ENCODE data around the gene NSRP1.

NSRP1 gene

DNA sequence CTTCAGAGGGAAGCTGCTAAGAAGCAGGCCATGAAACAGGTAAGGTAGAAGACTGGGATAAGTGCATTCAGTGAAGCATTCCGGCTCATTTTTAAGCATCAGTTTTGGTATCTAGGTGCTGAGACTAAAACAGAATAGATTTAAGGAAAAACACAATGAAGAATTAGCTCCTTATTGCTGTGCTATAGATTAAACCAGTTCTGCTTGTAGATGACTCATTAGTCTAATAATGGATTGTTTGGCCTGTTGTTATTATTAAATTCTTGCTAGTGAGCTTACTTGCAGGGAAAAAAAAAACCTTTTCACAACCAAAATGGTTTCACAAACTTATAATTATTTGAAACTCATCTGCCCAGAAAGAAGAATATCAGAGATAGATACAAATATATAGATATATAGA, 55.9 kb downstream of the NSRP1 start:
- Histone ChIP-seq H3K4me2 (ENCODE audit: low read depth, low read length, poor library complexity, severe bottlenecking) (no peak overlapping the region), H4K20me1 (ENCODE audit: insufficient read depth, low read length, poor library complexity, severe bottlenecking) (no peaks in the 10 kb centered on the region), H3K79me2 (ENCODE audit: insufficient read depth, low read length) (no peaks in the 10 kb centered on the region), H2AFZ (ENCODE audit: low read length) (no peak overlapping the region), H3K9ac (ENCODE audit: low read depth, low read length, poor library complexity, severe bottlenecking) (no peak overlapping the region), H3K9me2 (replicated peaks; ENCODE audit: low read depth, low read length) (no peaks in the 10 kb centered on the region), H3K36me3 (ENCODE audit: insufficient read depth, low read length) (peaks cover 17% of the 10 kb centered on the region; the same call in 1 of the 2 replicates), H3K4me3 (ENCODE audit: low read length, poor library complexity, severe bottlenecking) (no peak overlapping the region), H3K9me3 (ENCODE audit: insufficient read depth, low read depth, low read length) (no peaks in the 10 kb centered on the region), H3K4me1 (ENCODE audit: insufficient read depth, low read length, poor library complexity, severe bottlenecking) (no peaks in the 10 kb centered on the region), H3K27me3 (ENCODE audit: insufficient read depth, low read length, poor library complexity, severe bottlenecking) (no peaks in the 10 kb centered on the region), H3F3A (ENCODE audit: low read depth) (no peaks in the 10 kb centered on the region)
- TF ChIP-seq CTCF (conservative IDR thresholded peaks at IDR 0.05; ENCODE audit: low read length) (no peak), EZH2phosphoT487 (IDR thresholded peaks at IDR 0.05; ENCODE audit: borderline replicate concordance) (no peak)

DNA sequence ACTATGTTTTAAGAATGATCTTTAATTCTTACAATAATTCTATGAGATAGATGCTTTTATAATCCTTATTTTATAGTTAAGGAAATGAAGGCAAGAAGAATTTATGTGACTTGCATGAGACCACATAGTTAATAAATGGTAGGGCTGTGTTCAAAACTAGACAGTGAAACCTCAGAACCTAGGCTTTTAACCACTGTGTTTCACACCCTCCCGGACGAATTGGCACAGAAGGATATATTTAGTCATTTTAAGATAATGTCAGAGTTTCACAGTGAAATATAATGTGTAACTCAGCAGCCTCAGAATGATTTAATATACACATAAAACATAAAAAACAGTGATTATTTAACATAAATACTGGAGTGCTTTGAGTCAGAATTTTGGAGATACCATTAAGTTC, 57.0 kb downstream of the NSRP1 start:
- Histone ChIP-seq H3K9me2 (replicated peaks; ENCODE audit: low read depth, low read length) (no peaks in the 10 kb centered on the region), H3K36me3 (ENCODE audit: insufficient read depth, low read length) (peaks cover 25% of the 10 kb centered on the region; the same call in 1 of the 2 replicates), H3K9ac (ENCODE audit: low read depth, low read length, poor library complexity, severe bottlenecking) (no peak overlapping the region), H3K27me3 (ENCODE audit: insufficient read depth, low read length, poor library complexity, severe bottlenecking) (no peaks in the 10 kb centered on the region), H4K20me1 (ENCODE audit: insufficient read depth, low read length, poor library complexity, severe bottlenecking) (no peaks in the 10 kb centered on the region), H3F3A (ENCODE audit: low read depth) (no peaks in the 10 kb centered on the region), H3K4me3 (ENCODE audit: low read length, poor library complexity, severe bottlenecking) (no peak overlapping the region), H2AFZ (ENCODE audit: low read length) (no peak overlapping the region), H3K79me2 (ENCODE audit: insufficient read depth, low read length) (no peaks in the 10 kb centered on the region), H3K4me1 (ENCODE audit: insufficient read depth, low read length, poor library complexity, severe bottlenecking) (no peaks in the 10 kb centered on the region), H3K9me3 (ENCODE audit: insufficient read depth, low read depth, low read length) (no peaks in the 10 kb centered on the region), H3K4me2 (ENCODE audit: low read depth, low read length, poor library complexity, severe bottlenecking) (no peak overlapping the region)
- TF ChIP-seq EZH2phosphoT487 (IDR thresholded peaks at IDR 0.05; ENCODE audit: borderline replicate concordance), result no peak
- TF ChIP-seq CTCF (conservative IDR thresholded peaks at IDR 0.05; ENCODE audit: low read length), result no peak

DNA sequence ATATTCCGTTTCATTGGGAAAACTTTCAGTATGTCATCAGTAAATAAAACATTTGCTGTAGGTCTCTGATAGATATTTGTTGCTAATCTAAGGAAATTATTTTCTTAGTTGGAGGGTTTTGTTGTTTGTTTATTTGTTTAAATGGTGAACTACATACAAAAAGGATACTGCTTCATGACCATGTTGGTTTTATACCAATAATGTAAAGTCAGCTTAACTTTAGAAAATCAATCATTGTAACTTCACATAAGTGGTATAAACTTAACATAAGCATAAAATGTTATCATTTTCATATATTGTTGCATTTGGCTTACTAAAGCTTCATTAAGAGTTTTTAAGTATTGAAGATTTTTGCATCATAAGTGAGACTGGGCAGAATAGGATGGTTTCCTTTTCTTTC, 57.9 kb downstream of the NSRP1 start:
- Histone ChIP-seq H3K4me1 (ENCODE audit: insufficient read depth, low read length, poor library complexity, severe bottlenecking) (no peaks in the 10 kb centered on the region), H3K36me3 (ENCODE audit: insufficient read depth, low read length) (peaks cover 31% of the 10 kb centered on the region; the same call in 1 of the 2 replicates), H3K27me3 (ENCODE audit: insufficient read depth, low read length, poor library complexity, severe bottlenecking) (no peaks in the 10 kb centered on the region), H4K20me1 (ENCODE audit: insufficient read depth, low read length, poor library complexity, severe bottlenecking) (no peaks in the 10 kb centered on the region), H3K9me2 (replicated peaks; ENCODE audit: low read depth, low read length) (no peaks in the 10 kb centered on the region), H3K4me3 (ENCODE audit: low read length, poor library complexity, severe bottlenecking) (no peak overlapping the region), H3K4me2 (ENCODE audit: low read depth, low read length, poor library complexity, severe bottlenecking) (no peak overlapping the region), H2AFZ (ENCODE audit: low read length) (no peak overlapping the region), H3K9me3 (ENCODE audit: insufficient read depth, low read depth, low read length) (no peaks in the 10 kb centered on the region), H3K79me2 (ENCODE audit: insufficient read depth, low read length) (no peaks in the 10 kb centered on the region), H3K9ac (ENCODE audit: low read depth, low read length, poor library complexity, severe bottlenecking) (no peak overlapping the region), H3F3A (ENCODE audit: low read depth) (no peaks in the 10 kb centered on the region)
- TF ChIP-seq EZH2phosphoT487 (IDR thresholded peaks at IDR 0.05; ENCODE audit: borderline replicate concordance) (no peak), CTCF (conservative IDR thresholded peaks at IDR 0.05; ENCODE audit: low read length) (no peak)

All from Loucy (cell line).